HG02759 (cell line): ENCODE data around the gene MDH1.
"Not testable (repeated sequence)": the region's sequence is repeated elsewhere in the genome, so short reads cannot be mapped to it uniquely, and the experiment has no call there.

Source experiments
- ATAC-seq: cut with Tn5 transposase; IDR thresholded peaks from one replicate; pipeline ENCODE4 v1.9.1; 2021; ENCODE audit warnings: mild to moderate bottlenecking, moderate library complexity; ENCODE audit not compliant: unreplicated experiment

MDH1 gene

GRCh38 chr2:63587814-63588384, 864 bp upstream of the MDH1 start:
- peak; percentile 0 for ATAC-seq

- ATAC-seq = peak; percentile 6
These were observed 590 bp downstream of the MDH1 start for GRCh38 chr2:63589148-63589958.

GRCh38 chr2:63590626-63591408, 2.1 kb downstream of the MDH1 start:
- no peak for ATAC-seq

- no peak for ATAC-seq
These were observed 2.9 kb downstream of the MDH1 start for GRCh38 chr2:63591566-63592175.

GRCh38 chr2:63594660-63595059, 5.9 kb downstream of the MDH1 start:
- no peak for ATAC-seq

- no peak for ATAC-seq
These were observed 7.7 kb downstream of the MDH1 start for GRCh38 chr2:63596401-63596883.

GRCh38 chr2:63598981-63599380, 10.2 kb downstream of the MDH1 start:
- no peak for ATAC-seq

GRCh38 chr2:63600881-63601460, 12.2 kb downstream of the MDH1 start:
- ATAC-seq = no peak

GRCh38 chr2:63604666-63605065, 15.9 kb downstream of the MDH1 start:
- no peak for ATAC-seq

GRCh38 chr2:63608865-63609264, 20.1 kb downstream of the MDH1 start:
- ATAC-seq = not testable (repeated sequence)

- ATAC-seq = no peak
These were observed 21.8 kb downstream of the MDH1 start for GRCh38 chr2:63610525-63610924.

- ATAC-seq = no peak
These were observed 24.7 kb downstream of the MDH1 start for GRCh38 chr2:63613391-63613901.

- no peak for ATAC-seq
These were observed 25.7 kb downstream of the MDH1 start for GRCh38 chr2:63614448-63614968.

GRCh38 chr2:63614983-63615945, 26.5 kb downstream of the MDH1 start:
- ATAC-seq = no peak

- ATAC-seq = no peak
These were observed 28.6 kb downstream of the MDH1 start for GRCh38 chr2:63617366-63617765.

GRCh38 chr2:63619328-63619727, 30.6 kb downstream of the MDH1 start:
- ATAC-seq = no peak

GRCh38 chr2:63622751-63623150, 34.0 kb downstream of the MDH1 start:
- no peak for ATAC-seq

- not testable (repeated sequence) for ATAC-seq
These were observed 35.0 kb downstream of the MDH1 start for GRCh38 chr2:63623763-63624162.

- ATAC-seq = no peak
These were observed 39.1 kb downstream of the MDH1 start for GRCh38 chr2:63627866-63628265.
